Activated T-cell treated with anti-CD3 and anti-CD28 coated beads for 4 hours (primary cell): ENCODE data around the gene CCDC6.
"Not testable (repeated sequence)": the region's sequence is repeated elsewhere in the genome, so short reads cannot be mapped to it uniquely, and the experiment has no call there.

Experiments
- DNase-seq: peaks from one replicate; pipeline ENCODE4 v3.0.0-alpha.2; 2020

Gene CCDC6

GRCh38 chr10:59750155-59750945 lies 156.0 kb downstream of the CCDC6 start:
- no peak for DNase-seq

DNA sequence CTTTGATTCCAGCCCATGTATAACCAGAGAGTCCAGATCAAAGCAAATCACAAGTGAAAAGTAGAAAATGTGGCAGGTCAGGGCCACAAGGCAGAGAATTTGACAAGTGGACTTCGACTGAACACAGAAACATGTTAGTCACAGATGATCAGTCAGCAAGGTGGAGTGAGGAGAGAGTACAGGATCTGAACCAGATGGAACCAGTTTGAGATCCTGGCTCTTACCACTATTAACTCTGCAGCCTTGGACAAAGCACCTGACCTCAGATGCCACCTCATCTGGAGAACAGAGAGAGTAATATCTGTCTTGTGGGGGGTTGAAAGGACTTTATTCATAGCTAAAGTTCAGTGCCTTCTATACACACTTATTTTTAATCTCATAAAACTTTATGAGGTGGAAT lies 157.5 kb downstream of the CCDC6 start:
- no peak for DNase-seq

DNA sequence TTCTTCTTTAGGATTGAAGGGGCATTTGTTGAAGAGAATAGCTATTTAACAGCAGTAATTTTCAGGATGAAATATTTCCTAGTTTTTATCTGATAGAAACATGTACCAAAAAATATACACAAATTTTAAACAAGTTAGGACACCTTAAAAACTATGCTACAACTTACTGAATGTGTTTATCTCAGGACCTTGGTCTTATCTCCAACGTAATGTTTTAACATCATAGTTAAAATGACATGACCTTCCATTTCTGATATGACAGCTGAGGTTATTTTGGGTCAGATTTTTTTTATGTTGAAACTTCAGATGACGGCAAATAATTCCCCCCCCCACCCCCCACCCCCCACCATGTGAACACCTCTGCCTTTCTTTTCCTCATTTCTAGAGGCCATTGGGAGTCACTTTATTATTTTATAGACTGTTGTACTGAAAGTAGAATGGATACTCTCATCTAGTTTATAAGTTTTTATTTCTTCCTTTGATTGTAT lies 161.1 kb downstream of the CCDC6 start:
- DNase-seq: no peak

GRCh38 chr10:59744762-59745161 lies 161.6 kb downstream of the CCDC6 start:
- not testable (repeated sequence) for DNase-seq

DNA sequence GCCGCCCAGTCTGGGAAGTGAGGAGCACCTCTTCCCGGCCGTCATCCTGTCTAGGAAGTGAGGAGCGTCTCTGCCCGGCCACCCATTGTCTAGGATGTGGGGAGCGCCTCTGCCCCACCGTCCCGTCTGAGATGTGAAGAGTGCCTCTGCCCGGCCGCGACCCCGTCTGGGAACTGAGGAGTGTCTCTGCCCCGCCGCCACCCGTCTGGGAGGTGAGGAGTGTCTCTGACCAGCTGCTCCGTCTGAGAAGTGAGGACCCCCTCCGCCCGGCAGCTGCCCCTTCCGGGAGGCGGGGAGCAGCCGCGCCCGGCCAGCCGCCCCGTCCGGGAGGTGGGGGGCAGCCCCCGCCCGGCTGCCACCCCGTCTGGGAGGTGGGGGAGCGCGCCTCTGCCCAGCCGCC lies 162.2 kb downstream of the CCDC6 start:
- not testable (repeated sequence) for DNase-seq

GRCh38 chr10:59741583-59741982 lies 164.8 kb downstream of the CCDC6 start:
- no peak for DNase-seq

- no peak for DNase-seq
Observed at GRCh38 chr10:59741048-59741447, 165.3 kb downstream of the CCDC6 start.
